Prostate gland (tissue), 2 donors: ENCODE results near the gene INPP5A. TPM values are rescaled to one million over a fixed set of nuclear protein-coding genes. Genes with fewer than 3 reads are reported as not detected.
A peak's percentile ranks its signal among the peaks of the same experiment; 100 is the strongest.

Experiments
- DNase-seq: peaks from one replicate; pipeline ENCODE4 v3.0.0-alpha.2; 2019; ENCODE audit warnings: low spot score
- H3K27ac ChIP-seq, 2 donors: fragments of 200-600 bp; sonication (generic); 2 replicates each; pipeline ENCODE4 v1.5.1; 2017 to 2019
- H3K27me3 ChIP-seq: fragments of 200-600 bp; sonication (generic); replicated peaks from 2 replicates; pipeline ENCODE4 v1.5.1; 2019; ENCODE audit not compliant: insufficient read depth
- H3K36me3 ChIP-seq, 2 donors: fragments of 200-600 bp; sonication (generic); 1 replicate in 1 of 2; 2 replicates in 1 of 2; pipeline versions ENCODE4 v1.5.1 to v1.8.1; 2017 to 2019
- H3K4me1 ChIP-seq: fragments of 200-600 bp; sonication (generic); replicated peaks from 2 replicates; pipeline ENCODE4 v1.5.1; 2019
- H3K4me3 ChIP-seq, 2 donors: fragments of 200-600 bp; sonication (generic); 2 replicates each; pipeline ENCODE4 v1.5.1; 2017 to 2019
- H3K9me3 ChIP-seq: fragments of 200-600 bp; sonication (generic); 2 replicates; pipeline ENCODE4 v1.5.1; 2017
- CTCF ChIP-seq, 4 experiments: fragments of 200-600 bp in 2 of 4; fragments of 450-650 bp in 2 of 4; sonication (generic) in 2 of 4; IDR thresholded peaks; 1 replicate in 3 of 4; 2 replicates in 1 of 4; pipeline ENCODE4 v1.5.1; 2016 to 2019; ENCODE audit warnings: antibody characterized with exemption in 4 of 4, mild to moderate bottlenecking in 2 of 4, moderate library complexity in 2 of 4
- POLR2A ChIP-seq: fragments of 450-650 bp; IDR thresholded peaks from one replicate; pipeline ENCODE4 v1.6.1; 2016; ENCODE audit warnings: antibody characterized with exemption, mild to moderate bottlenecking
- POLR2AphosphoS5 ChIP-seq: sonication (generic); formaldehyde crosslinking; IDR thresholded peaks from one replicate; pipeline ENCODE4 v1.6.1; 2017; ENCODE audit warnings: antibody characterized with exemption
- WGBS: methylation state at CpG from one replicate; pipeline ENCODE4 v1.1.5; 2018; 5-methylcytosine and 5-hydroxymethylcytosine counted together
- intact Hi-C: fragments of 100-400 bp; cut with DNase I; formaldehyde crosslinking; loops from one replicate; pipeline ENCODE4 v1.14.2; 2022
- total RNA-seq, 2 donors: library from RNA; depleted of rRNA; stranded (reverse); fragments of >200 nt; gene quantifications; one replicate each; pipeline ENCODE4 v1.1.0, GENCODE V29; 2016

The INPP5A gene
- total RNA-seq, 2 donors from 2014 or later, result 49.5 to 83.3 TPM

- peaks cover 25% of the 10 kb centered on the region for H3K4me1 ChIP-seq
These were observed 92.6 kb downstream of the INPP5A start for GRCh38 chr10:132630156-132630555.

GRCh38 chr10:132630666-132631337, 93.2 kb downstream of the INPP5A start:
- no peaks in the 10 kb centered on the region for H3K27me3 ChIP-seq
- no peak for TF ChIP-seq CTCF (IDR thresholded peaks at IDR 0.05)
- no peak for TF ChIP-seq POLR2AphosphoS5
- TF ChIP-seq POLR2A, result no peak
- peaks cover 25% of the 10 kb centered on the region for H3K4me1 ChIP-seq
- intact Hi-C loops, result loop anchor here (5.0 kb wide), 1 partner anchor 44 kb away; no protein-coding TSS in a partner anchor
- no peak overlapping the region for H3K4me3 ChIP-seq
- H3K9me3 ChIP-seq, result no peaks in the 10 kb centered on the region
- H3K27ac ChIP-seq, result peak overlapping the region; percentile 79 to 85
- no peaks in the 10 kb centered on the region for H3K36me3 ChIP-seq
- 87% methylated on average over 24 of the region's 24 CpGs for WGBS
- no peak for DNase-seq

More at GRCh38 chr10:132630156-132630555, 92.6 kb downstream of the INPP5A start:
- Histone ChIP-seq H3K27ac (peak overlapping the region in 1 of 2 donors; percentile 85), H3K9me3 (no peaks in the 10 kb centered on the region), H3K27me3 (no peaks in the 10 kb centered on the region), H3K36me3 (no peaks in the 10 kb centered on the region), H3K4me3 (no peak overlapping the region)
- TF ChIP-seq POLR2AphosphoS5 (no peak), POLR2A (no peak), CTCF (IDR thresholded peaks at IDR 0.05) (no peak)
- DNase-seq, result no peak
- WGBS, result 95% methylated on average over 5 of the region's 5 CpGs
- intact Hi-C loops, result loop anchor here (5.0 kb wide), 1 partner anchor 43 kb away; no protein-coding TSS in a partner anchor

GRCh38 chr10:132631338-132631735, 93.8 kb downstream of the INPP5A start:
- WGBS, result 17% methylated on average over 18 of the region's 18 CpGs
- Histone ChIP-seq H3K4me1 (peaks cover 25% of the 10 kb centered on the region), H3K27ac (peak overlapping the region; percentile 79 to 85), H3K36me3 (no peaks in the 10 kb centered on the region), H3K4me3 (no peak overlapping the region), H3K9me3 (no peaks in the 10 kb centered on the region), H3K27me3 (no peaks in the 10 kb centered on the region)
- DNase-seq, result peak; percentile 82
- intact Hi-C loops, result loop anchor here (5.0 kb wide), 1 partner anchor 44 kb away; no protein-coding TSS in a partner anchor
- TF ChIP-seq POLR2AphosphoS5 (peak; percentile 85), CTCF (IDR thresholded peaks at IDR 0.05) (no peak), POLR2A (peak; percentile 27)

GRCh38 chr10:132632091-132632561, 94.5 kb downstream of the INPP5A start:
- no peaks in the 10 kb centered on the region for H3K27me3 ChIP-seq
- intact Hi-C loops, result loop anchor here (2.0 to 5.0 kb wide), 2 partner anchors 45 to 91 kb away; no protein-coding TSS in a partner anchor
- 55% methylated on average over 13 of the region's 13 CpGs for WGBS
- H3K36me3 ChIP-seq, result no peaks in the 10 kb centered on the region
- H3K27ac ChIP-seq, result peak overlapping the region; percentile 79 to 85
- no peaks in the 10 kb centered on the region for H3K9me3 ChIP-seq
- H3K4me1 ChIP-seq, result peaks cover 25% of the 10 kb centered on the region
- TF ChIP-seq CTCF (IDR thresholded peaks at IDR 0.05) (no peak), POLR2A (no peak), POLR2AphosphoS5 (no peak)
- no peak overlapping the region for H3K4me3 ChIP-seq
- DNase-seq, result no peak
